Mesendoderm (in vitro differentiated cells): ENCODE measurements around the gene PLCL1.

ENCODE experiments used
- DNase-seq: peaks from one replicate; pipeline ENCODE4 v3.0.0; 2013
- H2AK5ac ChIP-seq: 2 replicates; pipeline ENCODE4 v1.6.1; 2013; ENCODE audit warnings: low read length, inconsistent platforms
- H2BK120ac ChIP-seq: 2 replicates; pipeline ENCODE4 v1.6.1; 2013; ENCODE audit warnings: low read depth, mild to moderate bottlenecking, low read length, moderate library complexity, mixed read lengths
- H2BK15ac ChIP-seq: replicated peaks from 2 replicates; pipeline ENCODE4 v1.6.1; 2013; ENCODE audit warnings: low read depth, mild to moderate bottlenecking, moderate library complexity
- H2BK5ac ChIP-seq: 2 replicates; pipeline ENCODE4 v1.6.1; 2013; ENCODE audit warnings: low read length, inconsistent platforms
- H3K18ac ChIP-seq: 2 replicates; pipeline ENCODE4 v1.6.1; 2013; ENCODE audit warnings: mild to moderate bottlenecking, low read length, mixed read lengths
- H3K23ac ChIP-seq: one replicate; pipeline ENCODE4 v1.6.1; 2013; ENCODE audit warnings: low read length
- H3K27ac ChIP-seq: 2 replicates; pipeline ENCODE4 v1.5.1; 2013; ENCODE audit warnings: low read depth, mild to moderate bottlenecking, inconsistent platforms, low read length, moderate library complexity
- H3K27me3 ChIP-seq: 2 replicates; pipeline ENCODE4 v1.6.1; 2013; ENCODE audit warnings: low read length, control low read depth, mild to moderate bottlenecking, inconsistent platforms; ENCODE audit not compliant: insufficient read depth, poor library complexity
- H3K36me3 ChIP-seq: 2 replicates; pipeline ENCODE4 v1.6.1; 2013; ENCODE audit warnings: low read length, inconsistent platforms; ENCODE audit not compliant: control insufficient read depth, insufficient read depth
- H3K4ac ChIP-seq: one replicate; pipeline ENCODE4 v1.6.1; 2013; ENCODE audit warnings: low read depth, mild to moderate bottlenecking, low read length, moderate library complexity
- H3K4me1 ChIP-seq: 2 replicates; pipeline ENCODE4 v1.6.1; 2013; ENCODE audit warnings: low read depth, low read length, inconsistent platforms; ENCODE audit not compliant: control insufficient read depth
- H3K4me2 ChIP-seq: 2 replicates; pipeline ENCODE4 v1.6.1; 2013; ENCODE audit warnings: low read length
- H3K4me3 ChIP-seq: 2 replicates; pipeline ENCODE4 v1.5.1; 2013; ENCODE audit warnings: mild to moderate bottlenecking, low read length
- H3K56ac ChIP-seq: one replicate; pipeline ENCODE4 v1.6.1; 2013; ENCODE audit warnings: low read length
- H3K79me1 ChIP-seq: 2 replicates; pipeline ENCODE4 v1.6.1; 2013; ENCODE audit warnings: low read length, inconsistent platforms
- H3K79me2 ChIP-seq: 2 replicates; pipeline ENCODE4 v1.6.1; 2013; ENCODE audit warnings: mild to moderate bottlenecking, low read length; ENCODE audit not compliant: control insufficient read depth, insufficient read depth
- H3K9ac ChIP-seq: 2 replicates; pipeline ENCODE4 v1.6.1; 2013; ENCODE audit warnings: low read length, inconsistent platforms
- H4K5ac ChIP-seq: one replicate; pipeline ENCODE4 v1.6.1; 2013; ENCODE audit warnings: low read length
- H4K8ac ChIP-seq: one replicate; pipeline ENCODE4 v1.6.1; 2013; ENCODE audit warnings: low read depth, mild to moderate bottlenecking, control low read depth, low read length, moderate library complexity
- WGBS: extraction: QIAGEN DNeasy Blood & Tissue Kit; methylation state at CpG from one replicate; pipeline ENCODE4 v1.1.7; 2013; ENCODE audit warnings: low lambda C conversion rate, missing lambda C conversion rate; ENCODE audit not compliant: insufficient coverage; ENCODE audit errors: extremely low coverage; 5-methylcytosine and 5-hydroxymethylcytosine counted together

PLCL1 gene

GRCh38 chr2:197904446-197904845 lies 100.1 kb downstream of the PLCL1 start:
- WGBS = no CpG with 5 or more reads among the region's 2 CpGs
- Histone ChIP-seq H2BK5ac (no peak overlapping the region), H3K4ac (no peak overlapping the region), H3K36me3 (no peaks in the 10 kb centered on the region), H3K9ac (no peak overlapping the region), H3K56ac (no peak overlapping the region), H3K27me3 (no peaks in the 10 kb centered on the region), H3K4me2 (no peak overlapping the region), H4K5ac (no peak overlapping the region), H3K23ac (no peak overlapping the region), H2BK120ac (no peak overlapping the region), H2BK15ac (no peak overlapping the region), H2AK5ac (no peak overlapping the region), H4K8ac (no peak overlapping the region), H3K4me3 (no peak overlapping the region), H3K18ac (no peak overlapping the region), H3K27ac (no peak overlapping the region), H3K4me1 (no peaks in the 10 kb centered on the region), H3K79me1 (no peaks in the 10 kb centered on the region), H3K79me2 (no peaks in the 10 kb centered on the region)
- DNase-seq = no peak

- Histone ChIP-seq H2BK5ac (no peak overlapping the region), H3K79me2 (no peaks in the 10 kb centered on the region), H2BK120ac (no peak overlapping the region), H3K4me1 (no peaks in the 10 kb centered on the region), H3K79me1 (no peaks in the 10 kb centered on the region), H2BK15ac (no peak overlapping the region), H3K4me3 (no peak overlapping the region), H3K18ac (no peak overlapping the region), H4K8ac (no peak overlapping the region), H4K5ac (no peak overlapping the region), H3K4ac (no peak overlapping the region), H2AK5ac (no peak overlapping the region), H3K36me3 (no peaks in the 10 kb centered on the region), H3K23ac (no peak overlapping the region), H3K27me3 (no peaks in the 10 kb centered on the region), H3K56ac (no peak overlapping the region), H3K9ac (no peak overlapping the region), H3K4me2 (no peak overlapping the region), H3K27ac (no peak overlapping the region)
- DNase-seq = no peak
- no CpG with 5 or more reads among the region's 3 CpGs for WGBS
Observed at GRCh38 chr2:197908156-197908555, 103.8 kb downstream of the PLCL1 start.

GRCh38 chr2:197908990-197909776 lies 104.8 kb downstream of the PLCL1 start:
- Histone ChIP-seq H3K27ac (no peak overlapping the region), H3K18ac (no peak overlapping the region), H3K4me2 (no peak overlapping the region), H3K56ac (no peak overlapping the region), H3K79me2 (no peaks in the 10 kb centered on the region), H2BK120ac (no peak overlapping the region), H4K5ac (no peak overlapping the region), H4K8ac (no peak overlapping the region), H2BK5ac (no peak overlapping the region), H3K23ac (no peak overlapping the region), H3K4ac (no peak overlapping the region), H2AK5ac (no peak overlapping the region), H3K4me3 (no peak overlapping the region), H2BK15ac (no peak overlapping the region), H3K27me3 (no peaks in the 10 kb centered on the region), H3K36me3 (no peaks in the 10 kb centered on the region), H3K79me1 (no peaks in the 10 kb centered on the region), H3K9ac (no peak overlapping the region), H3K4me1 (no peaks in the 10 kb centered on the region)
- DNase-seq = peak; percentile 37
- WGBS = no CpG with 5 or more reads among the region's 8 CpGs

- H3K4me3 ChIP-seq = no peak overlapping the region
- H4K8ac ChIP-seq = no peak overlapping the region
- H3K79me1 ChIP-seq = no peaks in the 10 kb centered on the region
- no peak overlapping the region for H3K27ac ChIP-seq
- no peak overlapping the region for H4K5ac ChIP-seq
- no peak overlapping the region for H3K4ac ChIP-seq
- no peaks in the 10 kb centered on the region for H3K4me1 ChIP-seq
- H3K56ac ChIP-seq = no peak overlapping the region
- H3K36me3 ChIP-seq = no peaks in the 10 kb centered on the region
- H3K27me3 ChIP-seq = no peaks in the 10 kb centered on the region
- DNase-seq = peak; percentile 54
- no peaks in the 10 kb centered on the region for H3K79me2 ChIP-seq
- H2BK120ac ChIP-seq = no peak overlapping the region
- H3K23ac ChIP-seq = no peak overlapping the region
- H3K9ac ChIP-seq = no peak overlapping the region
- H2BK15ac ChIP-seq = no peak overlapping the region
- H2BK5ac ChIP-seq = no peak overlapping the region
- H2AK5ac ChIP-seq = no peak overlapping the region
- H3K4me2 ChIP-seq = no peak overlapping the region
- no peak overlapping the region for H3K18ac ChIP-seq
- no CpG with 5 or more reads among the region's 3 CpGs for WGBS
Observed at GRCh38 chr2:197911667-197912066, 107.3 kb downstream of the PLCL1 start.

- H3K79me2 ChIP-seq = no peaks in the 10 kb centered on the region
- no peak overlapping the region for H3K4me3 ChIP-seq
Observed at GRCh38 chr2:197913084-197913483, 108.7 kb downstream of the PLCL1 start.

GRCh38 chr2:197914778-197915177 lies 110.4 kb downstream of the PLCL1 start:
- Histone ChIP-seq H3K79me2 (no peaks in the 10 kb centered on the region), H3K27ac (no peak overlapping the region), H3K4ac (no peak overlapping the region), H3K18ac (no peak overlapping the region), H3K27me3 (no peaks in the 10 kb centered on the region), H3K23ac (no peak overlapping the region), H3K9ac (no peak overlapping the region), H3K4me3 (no peak overlapping the region), H3K4me1 (no peaks in the 10 kb centered on the region), H3K79me1 (no peaks in the 10 kb centered on the region), H3K4me2 (no peak overlapping the region), H2BK5ac (no peak overlapping the region), H2BK120ac (no peak overlapping the region), H3K56ac (no peak overlapping the region), H4K5ac (no peak overlapping the region), H4K8ac (no peak overlapping the region), H3K36me3 (no peaks in the 10 kb centered on the region), H2AK5ac (no peak overlapping the region), H2BK15ac (no peak overlapping the region)
- WGBS = no CpG with 5 or more reads among the region's 2 CpGs
- DNase-seq = no peak

More at GRCh38 chr2:197913084-197913483, 108.7 kb downstream of the PLCL1 start:
- no peak overlapping the region for H4K8ac ChIP-seq
- H3K56ac ChIP-seq = no peak overlapping the region
- no peaks in the 10 kb centered on the region for H3K4me1 ChIP-seq
- no peak overlapping the region for H2BK15ac ChIP-seq
- no CpG with 5 or more reads among the region's 3 CpGs for WGBS
- no peak overlapping the region for H3K9ac ChIP-seq
- H2BK5ac ChIP-seq = no peak overlapping the region
- H3K4me2 ChIP-seq = no peak overlapping the region
- no peaks in the 10 kb centered on the region for H3K79me1 ChIP-seq
- H3K23ac ChIP-seq = no peak overlapping the region
- no peak overlapping the region for H3K4ac ChIP-seq
- DNase-seq = no peak
- no peak overlapping the region for H4K5ac ChIP-seq
- H2AK5ac ChIP-seq = no peak overlapping the region
- no peak overlapping the region for H3K18ac ChIP-seq
- no peak overlapping the region for H2BK120ac ChIP-seq
- H3K27me3 ChIP-seq = no peaks in the 10 kb centered on the region
- H3K36me3 ChIP-seq = no peaks in the 10 kb centered on the region
- H3K27ac ChIP-seq = no peak overlapping the region
